ENCODE results near the gene AUTS2.
A peak's percentile ranks its signal among the peaks of the same experiment; 100 is the strongest.

Gene AUTS2

DNA sequence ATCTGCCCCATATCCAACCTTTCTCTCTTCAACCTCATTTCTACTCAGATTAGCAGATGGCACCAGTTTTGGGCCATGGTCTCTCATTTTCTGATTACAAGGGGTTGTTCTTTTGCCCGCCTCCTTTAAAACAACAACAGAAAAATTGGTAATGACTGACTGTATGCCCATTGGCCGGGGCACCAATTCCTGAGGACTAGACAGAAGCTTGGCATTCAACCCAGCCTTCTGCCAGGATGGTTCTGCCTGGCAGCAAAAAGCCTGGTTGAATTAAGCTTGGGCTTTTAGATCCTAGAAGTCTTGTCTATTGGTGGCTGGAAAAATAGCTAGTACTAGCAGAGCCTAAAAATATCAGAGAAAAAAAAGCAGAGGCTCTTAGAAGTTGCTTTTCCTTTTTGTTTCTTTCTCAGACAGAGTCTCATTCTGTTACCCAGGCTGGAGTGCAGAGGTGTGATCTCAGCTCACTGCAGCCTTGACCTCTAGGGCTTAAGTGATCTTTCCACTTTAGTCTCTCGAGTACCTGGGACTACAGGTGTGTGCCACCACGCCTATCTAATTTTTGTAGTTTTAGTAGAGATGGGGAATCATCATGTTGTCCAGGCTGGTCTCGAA lies 402.6 kb downstream of the AUTS2 start:
- Histone ChIP-seq H3K27ac (ENCODE audit: low read length) (no peak overlapping the region), H3K36me3 (ENCODE audit: control insufficient read depth in 1 of 2, insufficient read depth in 2 of 2, low read length in 2 of 2) (no peaks in the 10 kb centered on the region), H3K27me3 (ENCODE audit: low read depth, low read length) (no peaks in the 10 kb centered on the region), H3K4me3 (ENCODE audit: low read depth in 1 of 2, low read length in 2 of 2) (no peak overlapping the region), H3K9me3 (ENCODE audit: control insufficient read depth in 1 of 2, low read length in 2 of 2) (no peaks in the 10 kb centered on the region), H3K4me1 (ENCODE audit: control insufficient read depth in 1 of 2, insufficient read depth in 2 of 2, low read length in 2 of 2) (peaks cover 0 to 27% of the 10 kb centered on the region in 2 donors)

DNA sequence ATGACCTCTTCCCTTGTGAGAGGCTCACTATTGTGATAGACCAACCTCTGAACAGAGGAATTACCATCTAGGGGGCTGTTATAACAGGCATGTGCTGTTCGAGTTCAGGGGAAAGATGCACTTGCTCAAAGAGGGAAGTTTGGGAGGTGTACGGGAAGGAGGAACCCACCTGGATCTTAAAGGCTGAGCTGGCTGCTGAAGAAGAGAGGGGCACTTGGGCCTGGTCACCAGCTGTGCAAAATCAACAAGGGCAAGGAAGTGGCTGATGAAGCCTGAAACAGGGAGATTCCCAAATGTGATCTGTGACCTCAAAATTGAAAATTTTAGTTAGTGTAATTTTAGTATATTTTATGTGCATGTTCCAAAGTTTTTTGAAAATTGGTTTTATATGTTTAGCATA lies 407.2 kb downstream of the AUTS2 start:
- H3K27me3 ChIP-seq (ENCODE audit: low read depth, low read length): no peaks in the 10 kb centered on the region
- no peaks in the 10 kb centered on the region for H3K9me3 ChIP-seq (ENCODE audit: control insufficient read depth in 1 of 2, low read length in 2 of 2)
- H3K27ac ChIP-seq (ENCODE audit: low read length): no peak overlapping the region
- H3K4me1 ChIP-seq (ENCODE audit: control insufficient read depth in 1 of 2, insufficient read depth in 2 of 2, low read length in 2 of 2): peaks cover 6 to 21% of the 10 kb centered on the region in 2 donors
- no peak overlapping the region for H3K4me3 ChIP-seq (ENCODE audit: low read depth in 1 of 2, low read length in 2 of 2)
- no peaks in the 10 kb centered on the region for H3K36me3 ChIP-seq (ENCODE audit: control insufficient read depth in 1 of 2, insufficient read depth in 2 of 2, low read length in 2 of 2)

DNA sequence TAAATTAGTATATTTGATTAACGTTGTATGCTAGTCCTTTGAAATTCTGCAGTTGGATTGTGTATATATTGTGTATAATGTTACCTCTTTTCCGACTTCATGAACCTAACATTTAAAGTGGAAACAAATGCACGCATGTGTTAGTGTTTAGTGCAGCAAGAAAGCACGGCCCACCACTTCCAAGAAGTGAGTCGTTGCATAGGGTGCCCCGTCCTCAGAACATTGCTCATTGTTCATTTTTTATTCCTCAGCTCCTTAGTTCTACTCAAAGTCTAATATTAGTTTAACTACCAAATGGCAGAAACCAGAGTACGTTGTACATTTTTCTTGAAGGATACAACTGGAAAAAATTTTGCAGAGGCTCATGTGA lies 407.6 kb downstream of the AUTS2 start:
- no peaks in the 10 kb centered on the region for H3K27me3 ChIP-seq (ENCODE audit: low read depth, low read length)
- H3K4me3 ChIP-seq (ENCODE audit: low read depth in 1 of 2, low read length in 2 of 2): peak overlapping the region in 1 of 2 donors; percentile 28
- H3K9me3 ChIP-seq (ENCODE audit: control insufficient read depth in 1 of 2, low read length in 2 of 2): no peaks in the 10 kb centered on the region
- peaks cover 6 to 17% of the 10 kb centered on the region in 2 donors for H3K4me1 ChIP-seq (ENCODE audit: control insufficient read depth in 1 of 2, insufficient read depth in 2 of 2, low read length in 2 of 2)
- H3K27ac ChIP-seq (ENCODE audit: low read length): no peak overlapping the region
- H3K36me3 ChIP-seq (ENCODE audit: control insufficient read depth in 1 of 2, insufficient read depth in 2 of 2, low read length in 2 of 2): no peaks in the 10 kb centered on the region

DNA sequence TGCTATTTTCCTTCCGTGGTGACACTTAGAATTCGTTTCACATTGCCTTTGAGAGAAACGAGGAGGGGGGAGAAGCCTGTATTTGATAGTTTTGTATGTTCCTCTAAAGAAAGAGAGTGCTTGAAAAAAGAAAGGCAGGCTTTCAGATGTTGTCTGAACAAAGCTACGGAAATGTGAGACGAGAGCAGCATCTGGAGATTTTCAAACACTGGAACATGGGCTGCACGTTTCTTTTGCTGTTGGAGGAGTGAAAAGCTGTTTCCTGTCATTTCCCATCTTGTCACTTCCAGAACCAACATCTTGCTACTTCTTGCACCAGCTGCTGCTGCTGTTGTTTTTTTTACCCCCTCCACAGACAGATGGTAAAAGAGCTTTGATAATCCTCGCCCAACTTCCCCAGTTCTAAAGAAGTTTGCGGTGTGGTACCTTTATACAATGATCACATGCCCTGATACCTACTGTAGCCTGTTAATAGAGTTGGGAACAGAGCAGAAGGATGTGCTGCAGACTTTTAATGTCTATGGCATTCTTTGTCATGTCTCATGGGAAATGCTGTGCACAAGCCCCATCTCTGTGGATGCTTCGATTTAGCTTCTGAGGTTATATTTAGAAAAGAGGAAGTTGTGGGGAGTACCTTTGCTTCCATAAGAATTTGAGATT lies 408.1 kb downstream of the AUTS2 start:
- H3K36me3 ChIP-seq (ENCODE audit: control insufficient read depth in 1 of 2, insufficient read depth in 2 of 2, low read length in 2 of 2): no peaks in the 10 kb centered on the region
- peaks cover 6 to 12% of the 10 kb centered on the region in 2 donors for H3K4me1 ChIP-seq (ENCODE audit: control insufficient read depth in 1 of 2, insufficient read depth in 2 of 2, low read length in 2 of 2)
- H3K4me3 ChIP-seq (ENCODE audit: low read depth in 1 of 2, low read length in 2 of 2): peak overlapping the region in 1 of 2 donors; percentile 28
- no peaks in the 10 kb centered on the region for H3K9me3 ChIP-seq (ENCODE audit: control insufficient read depth in 1 of 2, low read length in 2 of 2)
- H3K27me3 ChIP-seq (ENCODE audit: low read depth, low read length): no peaks in the 10 kb centered on the region
- H3K27ac ChIP-seq (ENCODE audit: low read length): no peak overlapping the region

DNA sequence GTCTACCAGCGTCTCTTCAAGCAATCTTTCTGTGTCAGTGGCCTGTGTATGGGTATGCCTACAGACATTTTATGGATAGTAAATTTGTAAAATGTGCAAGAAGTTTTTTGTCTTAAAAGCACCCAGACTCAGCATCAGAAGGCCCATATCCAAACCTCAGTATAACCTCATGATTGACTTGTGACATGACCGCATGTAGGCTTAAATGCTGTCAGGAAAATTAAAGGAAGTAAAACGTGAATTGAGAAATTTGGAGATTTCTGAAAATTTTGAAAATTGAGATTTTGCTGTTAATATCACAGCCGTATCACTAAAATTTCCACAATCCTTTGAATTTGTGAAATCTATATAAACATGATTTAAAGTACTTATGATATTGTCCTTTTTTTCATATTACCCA lies 410.2 kb downstream of the AUTS2 start:
- no peaks in the 10 kb centered on the region for H3K9me3 ChIP-seq (ENCODE audit: control insufficient read depth in 1 of 2, low read length in 2 of 2)
- no peak overlapping the region for H3K27ac ChIP-seq (ENCODE audit: low read length)
- no peaks in the 10 kb centered on the region for H3K27me3 ChIP-seq (ENCODE audit: low read depth, low read length)
- H3K4me1 ChIP-seq (ENCODE audit: control insufficient read depth in 1 of 2, insufficient read depth in 2 of 2, low read length in 2 of 2): peaks cover 6 to 12% of the 10 kb centered on the region in 2 donors
- H3K4me3 ChIP-seq (ENCODE audit: low read depth in 1 of 2, low read length in 2 of 2): no peak overlapping the region
- H3K36me3 ChIP-seq (ENCODE audit: control insufficient read depth in 1 of 2, insufficient read depth in 2 of 2, low read length in 2 of 2): no peaks in the 10 kb centered on the region

DNA sequence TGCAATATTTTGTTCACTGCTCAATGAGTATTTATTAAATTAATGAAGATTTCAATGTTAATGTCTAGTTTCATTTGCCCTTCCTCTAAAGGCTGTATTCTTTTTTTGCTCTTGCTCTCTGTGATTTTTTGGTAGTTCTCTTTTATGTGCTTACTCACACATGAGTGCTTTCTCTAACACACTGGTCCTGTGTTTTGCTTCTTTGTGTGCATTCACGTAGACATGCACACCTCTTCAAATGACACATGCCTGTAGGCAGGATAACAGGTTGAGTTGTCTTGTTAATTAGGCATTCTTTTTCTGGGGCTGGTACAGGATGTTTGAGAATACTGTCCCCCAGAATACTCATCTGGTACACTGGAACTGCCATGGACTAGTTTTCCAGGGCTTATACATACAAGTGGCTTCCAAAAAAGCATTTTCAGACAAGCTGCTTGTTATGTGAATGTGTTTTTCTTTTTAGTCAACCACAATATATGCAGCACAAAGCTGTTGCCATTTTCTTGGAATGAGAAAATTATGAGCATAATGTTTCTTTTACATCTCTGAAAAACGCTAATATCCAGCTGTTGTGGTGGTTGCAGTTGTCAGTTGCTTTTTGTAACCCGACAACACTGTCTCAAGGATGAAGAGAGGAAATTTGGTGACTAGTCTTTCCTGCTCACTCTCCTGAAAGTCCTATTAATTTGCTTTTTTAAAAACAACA lies 416.4 kb downstream of the AUTS2 start:
- Histone ChIP-seq H3K27me3 (ENCODE audit: low read depth, low read length) (no peaks in the 10 kb centered on the region), H3K4me1 (ENCODE audit: control insufficient read depth in 1 of 2, insufficient read depth in 2 of 2, low read length in 2 of 2) (peaks cover 0 to 3% of the 10 kb centered on the region in 2 donors), H3K36me3 (ENCODE audit: control insufficient read depth in 1 of 2, insufficient read depth in 2 of 2, low read length in 2 of 2) (no peaks in the 10 kb centered on the region), H3K9me3 (ENCODE audit: control insufficient read depth in 1 of 2, low read length in 2 of 2) (no peaks in the 10 kb centered on the region), H3K27ac (ENCODE audit: low read length) (no peak overlapping the region), H3K4me3 (ENCODE audit: low read depth in 1 of 2, low read length in 2 of 2) (no peak overlapping the region)

DNA sequence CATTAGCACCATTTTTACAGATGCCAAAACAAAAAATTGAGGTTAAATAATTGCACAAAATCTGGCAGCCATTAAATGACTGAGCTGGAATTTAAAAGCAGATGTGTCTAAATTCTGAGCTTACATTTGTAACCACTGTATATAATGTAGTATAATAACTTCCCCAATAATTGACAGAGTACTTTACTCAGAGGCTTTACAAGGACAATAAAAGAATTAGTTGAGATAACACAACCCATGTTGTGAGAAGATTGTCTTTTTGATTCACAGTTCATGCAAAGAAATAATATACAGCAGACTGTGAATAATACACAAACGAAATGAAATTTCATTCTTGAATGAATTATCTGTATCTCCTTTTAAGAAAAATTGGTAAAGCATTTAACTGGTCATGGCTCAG lies 417.1 kb downstream of the AUTS2 start:
- no peaks in the 10 kb centered on the region for H3K9me3 ChIP-seq (ENCODE audit: control insufficient read depth in 1 of 2, low read length in 2 of 2)
- H3K27ac ChIP-seq (ENCODE audit: low read length): no peak overlapping the region
- H3K4me1 ChIP-seq (ENCODE audit: control insufficient read depth in 1 of 2, insufficient read depth in 2 of 2, low read length in 2 of 2): peaks cover 0 to 3% of the 10 kb centered on the region in 2 donors
- no peak overlapping the region for H3K4me3 ChIP-seq (ENCODE audit: low read depth in 1 of 2, low read length in 2 of 2)
- H3K27me3 ChIP-seq (ENCODE audit: low read depth, low read length): no peaks in the 10 kb centered on the region
- no peaks in the 10 kb centered on the region for H3K36me3 ChIP-seq (ENCODE audit: control insufficient read depth in 1 of 2, insufficient read depth in 2 of 2, low read length in 2 of 2)

DNA sequence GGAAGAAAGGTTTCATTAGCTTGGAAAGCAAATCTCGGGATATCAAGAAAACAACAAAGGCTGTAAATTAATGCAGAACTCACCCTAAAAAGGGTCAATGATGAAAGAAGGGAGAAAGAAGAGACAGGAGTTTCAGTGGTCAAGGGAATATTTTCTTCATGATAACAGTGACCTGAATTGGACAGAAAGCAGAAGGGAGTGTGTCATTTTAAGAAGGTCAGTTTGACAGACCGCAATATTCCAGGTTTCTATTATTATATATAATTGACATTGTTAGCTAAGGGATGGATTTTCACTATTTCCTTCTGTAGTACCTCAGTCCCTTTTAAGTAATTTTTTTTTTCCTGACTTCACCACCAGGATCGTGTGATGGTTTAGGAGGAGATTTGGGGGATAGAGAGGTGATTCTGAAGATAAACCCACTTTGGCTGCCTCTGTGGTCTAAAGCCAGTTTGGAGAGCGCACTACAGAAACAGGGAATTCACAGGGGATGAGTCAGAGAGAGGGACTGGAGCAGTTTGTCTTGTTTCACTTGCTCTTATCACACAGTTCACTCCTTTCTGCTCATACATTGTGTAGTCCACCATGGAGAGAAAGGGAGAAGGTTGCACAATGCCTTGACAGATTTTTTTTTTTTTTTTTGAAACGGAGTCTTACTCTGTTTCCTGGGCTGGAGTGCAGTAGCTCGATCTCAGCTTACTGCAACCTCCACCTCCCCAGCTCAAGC lies 417.9 kb downstream of the AUTS2 start:
- Histone ChIP-seq H3K4me1 (ENCODE audit: control insufficient read depth in 1 of 2, insufficient read depth in 2 of 2, low read length in 2 of 2) (peaks cover 0 to 3% of the 10 kb centered on the region in 2 donors), H3K9me3 (ENCODE audit: control insufficient read depth in 1 of 2, low read length in 2 of 2) (no peaks in the 10 kb centered on the region), H3K27me3 (ENCODE audit: low read depth, low read length) (no peaks in the 10 kb centered on the region), H3K36me3 (ENCODE audit: control insufficient read depth in 1 of 2, insufficient read depth in 2 of 2, low read length in 2 of 2) (no peaks in the 10 kb centered on the region), H3K27ac (ENCODE audit: low read length) (no peak overlapping the region), H3K4me3 (ENCODE audit: low read depth in 1 of 2, low read length in 2 of 2) (no peak overlapping the region)

DNA sequence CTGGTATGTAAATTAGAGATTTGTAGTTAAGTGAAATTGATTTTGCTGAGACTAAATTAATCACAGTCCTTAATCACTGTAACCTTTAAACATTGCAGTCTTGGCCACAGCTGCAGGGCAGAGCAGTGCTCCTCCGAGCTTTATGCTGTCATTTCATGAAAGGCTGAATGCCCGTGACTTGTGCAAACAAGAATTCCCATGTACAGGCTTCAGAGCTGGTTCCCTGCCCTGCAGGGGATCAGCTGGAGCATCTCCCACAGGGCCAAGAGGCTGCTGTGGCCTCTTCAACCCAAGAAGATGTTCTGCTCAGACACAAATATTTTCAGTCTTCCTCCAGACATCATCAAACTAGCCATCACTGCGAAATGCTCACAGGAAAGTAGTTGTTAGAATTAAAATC lies 419.1 kb downstream of the AUTS2 start:
- Histone ChIP-seq H3K4me3 (ENCODE audit: low read depth in 1 of 2, low read length in 2 of 2) (no peak overlapping the region), H3K9me3 (ENCODE audit: control insufficient read depth in 1 of 2, low read length in 2 of 2) (no peaks in the 10 kb centered on the region), H3K27ac (ENCODE audit: low read length) (no peak overlapping the region), H3K4me1 (ENCODE audit: control insufficient read depth in 1 of 2, insufficient read depth in 2 of 2, low read length in 2 of 2) (peaks cover 0 to 3% of the 10 kb centered on the region in 2 donors), H3K27me3 (ENCODE audit: low read depth, low read length) (no peaks in the 10 kb centered on the region), H3K36me3 (ENCODE audit: control insufficient read depth in 1 of 2, insufficient read depth in 2 of 2, low read length in 2 of 2) (no peaks in the 10 kb centered on the region)

DNA sequence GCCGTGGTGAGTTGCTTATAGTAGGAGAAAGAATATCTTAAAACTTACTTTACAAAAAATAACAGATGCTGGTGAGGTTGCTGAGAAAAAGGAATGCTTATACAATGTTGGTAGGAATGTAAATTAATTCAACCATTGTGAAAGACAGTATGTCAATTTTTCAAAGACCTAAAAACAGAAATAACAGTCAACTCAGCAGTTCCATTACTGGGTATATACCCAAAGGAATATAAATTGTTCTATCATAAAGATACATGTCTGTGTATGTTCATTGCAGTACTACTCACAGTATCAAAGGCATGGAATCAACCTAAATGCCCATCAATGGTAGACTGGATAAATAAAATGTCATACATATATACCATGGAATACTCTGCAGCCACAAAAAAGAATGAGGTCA lies 420.4 kb downstream of the AUTS2 start:
- H3K27ac ChIP-seq (ENCODE audit: low read length): no peak overlapping the region

DNA sequence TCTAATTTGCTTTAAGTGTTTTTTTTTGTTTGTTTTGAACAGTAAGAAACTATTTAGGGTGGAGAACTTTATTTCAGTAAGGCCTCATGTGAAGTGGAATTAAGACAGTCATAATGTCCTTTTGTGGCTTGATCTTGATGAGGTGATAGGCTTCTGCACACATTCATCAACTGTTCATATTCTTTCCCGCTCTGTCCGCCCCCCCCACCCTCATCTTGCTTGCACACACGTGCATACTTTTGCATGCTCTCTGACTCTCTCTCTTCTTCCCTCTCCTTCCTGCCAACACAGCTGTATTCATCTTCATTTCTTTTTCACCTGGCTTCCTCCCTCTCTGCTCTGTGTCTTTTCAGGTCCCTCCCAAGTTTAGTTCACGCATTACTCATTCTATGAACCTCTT lies 429.6 kb downstream of the AUTS2 start:
- Histone ChIP-seq H3K27me3 (ENCODE audit: low read depth, low read length) (no peaks in the 10 kb centered on the region), H3K27ac (ENCODE audit: low read length) (no peak overlapping the region), H3K36me3 (ENCODE audit: control insufficient read depth in 1 of 2, insufficient read depth in 2 of 2, low read length in 2 of 2) (no peaks in the 10 kb centered on the region), H3K9me3 (ENCODE audit: control insufficient read depth in 1 of 2, low read length in 2 of 2) (no peaks in the 10 kb centered on the region), H3K4me1 (ENCODE audit: control insufficient read depth in 1 of 2, insufficient read depth in 2 of 2, low read length in 2 of 2) (peaks cover 0 to 8% of the 10 kb centered on the region in 2 donors), H3K4me3 (ENCODE audit: low read depth in 1 of 2, low read length in 2 of 2) (no peak overlapping the region)

More for the DNA sequence above, 420.4 kb downstream of the AUTS2 start:
- Histone ChIP-seq H3K27me3 (ENCODE audit: low read depth, low read length) (no peaks in the 10 kb centered on the region), H3K4me3 (ENCODE audit: low read depth in 1 of 2, low read length in 2 of 2) (no peak overlapping the region), H3K36me3 (ENCODE audit: control insufficient read depth in 1 of 2, insufficient read depth in 2 of 2, low read length in 2 of 2) (no peaks in the 10 kb centered on the region), H3K4me1 (ENCODE audit: control insufficient read depth in 1 of 2, insufficient read depth in 2 of 2, low read length in 2 of 2) (peaks cover 0 to 3% of the 10 kb centered on the region in 2 donors), H3K9me3 (ENCODE audit: control insufficient read depth in 1 of 2, low read length in 2 of 2) (no peaks in the 10 kb centered on the region)

Data from muscle layer of duodenum (tissue), 2 donors.